ENCODE measurements around the gene FAT4. TPM values are rescaled to one million over a fixed set of nuclear protein-coding genes. Genes with fewer than 3 reads are reported as not detected.
A peak's percentile ranks its signal among the peaks of the same experiment; 100 is the strongest.

Gene FAT4
- polyA plus RNA-seq (2011; rRNA removed) (9.5 and 12.9 TPM in 2 replicates), polyA minus RNA-seq (2011; rRNA and poly(A)+ RNA removed) (26.9 and 29.0 TPM in 2 replicates)

GRCh38 chr4:125314676-125315575, at the start of gene FAT4:
FAT4 (plus strand) TSS chr4:125314955; CDS start chr4:125316412, 1,457 bp downstream.
- peak; percentile 37; the same call in 1 of the 2 replicates for TF ChIP-seq CTCF (IDR thresholded peaks at IDR 0.05; ENCODE audit: insufficient read depth, low read depth, low read length)
- POLR2A ChIA-PET: interaction anchor here (0.6 to 1.0 kb wide), 3 partner anchors 21 to 143 kb away, joined by 3 to 20 read pairs (median 3); no protein-coding TSS in a partner anchor
- DNase-seq (ENCODE audit: low read depth): peak; percentile 83
- CTCF ChIA-PET: interaction anchor here (0.6 to 1.7 kb wide), 10 partner anchors 11 to 436 kb away, joined by 3 to 8 read pairs (median 3); no protein-coding TSS in a partner anchor
- Histone ChIP-seq H3K4me3 (ENCODE audit: low read depth, low read length) (peak within 1 kb of the TSS; percentile 85), H3K27me3 (ENCODE audit: control insufficient read depth, insufficient read depth, low read length) (no peaks in the 10 kb centered on the region), H3K36me3 (ENCODE audit: control insufficient read depth, insufficient read depth, low read length) (no peaks in the 10 kb centered on the region)

- TF ChIP-seq CTCF (IDR thresholded peaks at IDR 0.05; ENCODE audit: insufficient read depth, low read depth, low read length): no peak
- POLR2A ChIA-PET: no interaction called here
- no peak for DNase-seq (ENCODE audit: low read depth)
- CTCF ChIA-PET: interaction anchor here (0.8 kb wide), 1 partner anchor 21 kb away, joined by 5 read pairs; no protein-coding TSS in a partner anchor
- H3K27me3 ChIP-seq (ENCODE audit: control insufficient read depth, insufficient read depth, low read length): no peaks in the 10 kb centered on the region
- H3K4me3 ChIP-seq (ENCODE audit: low read depth, low read length): no peak overlapping the region
- H3K36me3 ChIP-seq (ENCODE audit: control insufficient read depth, insufficient read depth, low read length): no peaks in the 10 kb centered on the region
Measured at GRCh38 chr4:125265846-125266245, 48.9 kb upstream of the FAT4 start.

GRCh38 chr4:125266901-125267604, 47.7 kb upstream of the FAT4 start:
- no peak for TF ChIP-seq CTCF (IDR thresholded peaks at IDR 0.05; ENCODE audit: insufficient read depth, low read depth, low read length)
- H3K4me3 ChIP-seq (ENCODE audit: low read depth, low read length): no peak overlapping the region
- CTCF ChIA-PET: interaction anchor here (0.7 to 1.2 kb wide), 2 partner anchors 11 to 17 kb away, joined by 3 to 4 read pairs; no protein-coding TSS in a partner anchor

DNA sequence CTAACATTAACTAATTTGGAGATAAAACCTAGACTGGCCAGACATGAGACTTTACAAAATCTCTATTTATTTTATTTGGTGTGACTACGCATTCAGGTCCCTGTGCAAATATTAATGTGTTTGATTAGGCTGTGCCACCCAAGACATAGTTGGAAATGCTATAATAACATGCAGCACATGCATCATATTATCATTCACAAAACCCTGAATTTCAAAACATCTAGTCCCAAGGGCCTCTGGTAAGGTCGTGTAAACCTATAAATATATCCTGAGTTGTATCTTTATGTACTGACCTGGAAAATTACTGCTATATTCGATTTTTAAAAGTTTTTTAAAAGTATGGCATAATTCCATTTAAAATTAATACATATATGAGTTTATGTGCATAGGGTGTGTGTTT, 47.1 kb upstream of the FAT4 start:
- H3K27me3 ChIP-seq (ENCODE audit: control insufficient read depth, insufficient read depth, low read length): no peaks in the 10 kb centered on the region
- CTCF ChIA-PET: interaction anchor here (0.7 to 1.2 kb wide), 2 partner anchors 11 to 16 kb away, joined by 3 to 4 read pairs; no protein-coding TSS in a partner anchor
- no peak for DNase-seq (ENCODE audit: low read depth)
- no peak for TF ChIP-seq CTCF (IDR thresholded peaks at IDR 0.05; ENCODE audit: insufficient read depth, low read depth, low read length)
- POLR2A ChIA-PET: no interaction called here
- no peaks in the 10 kb centered on the region for H3K36me3 ChIP-seq (ENCODE audit: control insufficient read depth, insufficient read depth, low read length)
- H3K4me3 ChIP-seq (ENCODE audit: low read depth, low read length): no peak overlapping the region

More at GRCh38 chr4:125266901-125267604, 47.7 kb upstream of the FAT4 start:
- no peaks in the 10 kb centered on the region for H3K27me3 ChIP-seq (ENCODE audit: control insufficient read depth, insufficient read depth, low read length)
- DNase-seq (ENCODE audit: low read depth): peak; percentile 65
- POLR2A ChIA-PET: no interaction called here
- H3K36me3 ChIP-seq (ENCODE audit: control insufficient read depth, insufficient read depth, low read length): no peaks in the 10 kb centered on the region
